Measurements from ENCODE around the gene ABCC2.

DNA sequence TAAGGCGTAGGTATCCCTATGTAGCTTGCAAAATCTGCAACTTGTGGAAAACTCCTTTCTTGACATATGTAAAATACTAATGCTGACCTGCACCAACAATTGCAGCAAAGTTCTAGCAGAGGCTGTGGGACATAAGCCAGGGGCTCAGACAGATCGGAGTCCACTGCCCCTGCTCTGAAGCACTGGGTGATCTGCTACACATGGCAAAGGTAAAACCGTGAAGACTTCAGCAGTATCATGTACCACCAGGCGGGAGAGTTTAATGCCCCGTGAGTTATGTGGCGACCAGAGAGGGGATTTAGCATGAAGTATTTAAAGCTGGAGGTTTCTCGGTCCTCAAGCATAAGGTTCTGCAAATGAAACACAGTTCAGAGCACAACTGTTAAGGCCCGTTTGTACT lies 76.4 kb downstream of the ABCC2 start:
- TF ChIP-seq, protein P1, sequence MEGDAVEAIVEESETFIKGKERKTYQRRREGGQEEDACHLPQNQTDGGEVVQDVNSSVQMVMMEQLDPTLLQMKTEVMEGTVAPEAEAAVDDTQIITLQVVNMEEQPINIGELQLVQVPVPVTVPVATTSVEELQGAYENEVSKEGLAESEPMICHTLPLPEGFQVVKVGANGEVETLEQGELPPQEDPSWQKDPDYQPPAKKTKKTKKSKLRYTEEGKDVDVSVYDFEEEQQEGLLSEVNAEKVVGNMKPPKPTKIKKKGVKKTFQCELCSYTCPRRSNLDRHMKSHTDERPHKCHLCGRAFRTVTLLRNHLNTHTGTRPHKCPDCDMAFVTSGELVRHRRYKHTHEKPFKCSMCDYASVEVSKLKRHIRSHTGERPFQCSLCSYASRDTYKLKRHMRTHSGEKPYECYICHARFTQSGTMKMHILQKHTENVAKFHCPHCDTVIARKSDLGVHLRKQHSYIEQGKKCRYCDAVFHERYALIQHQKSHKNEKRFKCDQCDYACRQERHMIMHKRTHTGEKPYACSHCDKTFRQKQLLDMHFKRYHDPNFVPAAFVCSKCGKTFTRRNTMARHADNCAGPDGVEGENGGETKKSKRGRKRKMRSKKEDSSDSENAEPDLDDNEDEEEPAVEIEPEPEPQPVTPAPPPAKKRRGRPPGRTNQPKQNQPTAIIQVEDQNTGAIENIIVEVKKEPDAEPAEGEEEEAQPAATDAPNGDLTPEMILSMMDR (IDR thresholded peaks at IDR 0.05), result no peak
- TF ChIP-seq POLR2A (IDR thresholded peaks at IDR 0.05), result no peak
